H7 (cell line): ENCODE data around the gene C14orf39. TPM values are rescaled to one million over a fixed set of nuclear protein-coding genes. Genes with fewer than 3 reads are reported as not detected.

Experiments
- DNase-seq: peaks from one replicate; pipeline ENCODE4 v3.0.0; 2012
- H3K27me3 ChIP-seq: 2 replicates; pipeline ENCODE4 v1.6.0; 2011; ENCODE audit warnings: mild to moderate bottlenecking, low read length; ENCODE audit not compliant: control insufficient read depth, insufficient read depth
- H3K36me3 ChIP-seq: replicated peaks from 2 replicates; pipeline ENCODE4 v1.5.1; 2011; ENCODE audit warnings: low read length; ENCODE audit not compliant: control insufficient read depth, insufficient read depth
- H3K4me3 ChIP-seq: 2 replicates; pipeline ENCODE4 v1.5.1; 2011; ENCODE audit warnings: low read depth, mild to moderate bottlenecking, control low read depth, low read length, moderate library complexity; ENCODE audit not compliant: insufficient read depth
- total RNA-seq: library from RNA; depleted of rRNA; stranded (reverse); fragments of >200 nt; shearing (Covaris generic); gene quantifications from 2 replicates; pipeline ENCODE4 v1.2.3, GENCODE V29; 2014; rRNA removed

The C14orf39 gene, protein sequence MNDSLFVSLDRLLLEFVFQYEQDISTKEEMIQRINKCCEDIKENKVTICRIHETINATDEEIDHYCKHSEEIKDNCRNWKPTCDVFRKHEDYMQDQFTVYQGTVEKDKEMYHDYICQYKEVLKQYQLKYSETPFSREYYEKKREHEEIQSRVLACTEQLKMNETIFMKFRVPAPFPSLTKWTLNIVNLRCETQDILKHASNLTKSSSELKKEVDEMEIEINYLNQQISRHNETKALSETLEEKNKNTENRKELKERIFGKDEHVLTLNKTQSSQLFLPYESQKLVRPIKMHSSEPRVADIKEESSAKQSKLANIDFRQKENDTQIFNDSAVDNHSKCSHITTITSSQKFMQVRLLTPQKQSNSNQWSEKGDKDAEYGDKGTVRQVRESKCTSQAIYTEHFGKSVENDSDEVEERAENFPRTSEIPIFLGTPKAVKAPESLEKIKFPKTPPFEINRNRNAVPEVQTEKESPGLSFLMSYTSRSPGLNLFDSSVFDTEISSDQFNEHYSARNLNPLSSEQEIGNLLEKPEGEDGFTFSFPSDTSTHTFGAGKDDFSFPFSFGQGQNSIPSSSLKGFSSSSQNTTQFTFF
- 0.67 and 0.80 TPM in 2 replicates for total RNA-seq

DNA sequence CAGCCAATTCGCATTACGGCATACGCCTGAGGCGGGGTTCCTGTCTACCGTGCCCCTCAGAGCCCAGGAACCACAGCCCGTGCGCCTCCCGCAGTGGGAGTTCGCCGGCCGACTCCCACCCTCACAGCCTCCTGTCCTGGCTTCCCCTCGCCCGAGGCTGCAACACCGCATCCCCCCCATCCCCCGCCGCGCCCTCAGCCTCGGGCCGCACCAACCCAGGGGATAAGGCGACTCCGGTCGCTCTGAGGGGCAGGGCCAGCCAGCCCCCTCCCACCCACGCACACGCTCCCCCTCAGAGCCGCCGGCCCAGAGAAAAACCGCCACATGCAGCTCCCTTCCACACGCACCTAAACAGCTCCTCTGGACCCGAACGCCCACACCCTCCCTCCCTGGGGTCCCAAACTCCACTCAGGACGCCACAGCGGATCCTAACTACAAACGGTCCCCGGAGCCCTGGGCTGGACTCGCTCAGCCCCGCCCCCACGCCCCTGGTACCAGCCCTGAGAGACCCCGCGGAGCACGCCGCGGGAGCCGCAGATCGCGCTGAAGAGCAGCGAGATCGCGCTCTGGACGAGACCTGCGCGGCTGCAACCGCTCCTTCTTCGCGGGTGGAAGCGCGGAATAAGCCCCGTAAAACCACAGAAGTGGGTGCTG is at the start of gene C14orf39:
C14orf39 (minus strand) TSS at position 466 of the 654 bp plus-strand sequence. CDS start 985 bp downstream, outside the sequence.
- H3K27me3 ChIP-seq: peaks cover 25% of the 10 kb centered on the region
- H3K36me3 ChIP-seq: no peaks in the 10 kb centered on the region
- peak; percentile 75 for DNase-seq
- H3K4me3 ChIP-seq: peak within 1 kb of the TSS; percentile 42

DNA sequence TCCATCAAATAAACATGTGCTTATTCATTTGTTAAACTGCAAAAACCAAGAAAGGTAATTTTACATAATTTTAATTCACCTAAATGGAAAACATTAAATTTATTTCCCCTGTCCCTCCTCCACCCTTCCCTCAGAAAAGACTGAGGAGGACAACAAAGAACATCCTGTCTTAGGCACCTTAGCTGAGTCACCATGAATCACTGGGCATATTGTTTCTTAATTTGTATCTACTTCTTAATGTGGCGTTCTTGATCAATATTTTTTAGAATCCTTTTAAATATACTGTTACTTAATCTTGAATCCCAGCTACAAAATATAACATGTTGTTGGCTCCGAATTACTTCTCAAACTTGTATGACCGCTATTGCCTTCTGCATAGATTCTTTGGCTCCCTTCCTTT is 46.6 kb upstream of the C14orf39 start:
- H3K36me3 ChIP-seq: no peaks in the 10 kb centered on the region
- H3K27me3 ChIP-seq: no peaks in the 10 kb centered on the region
- H3K4me3 ChIP-seq: no peak overlapping the region
- no peak for DNase-seq

DNA sequence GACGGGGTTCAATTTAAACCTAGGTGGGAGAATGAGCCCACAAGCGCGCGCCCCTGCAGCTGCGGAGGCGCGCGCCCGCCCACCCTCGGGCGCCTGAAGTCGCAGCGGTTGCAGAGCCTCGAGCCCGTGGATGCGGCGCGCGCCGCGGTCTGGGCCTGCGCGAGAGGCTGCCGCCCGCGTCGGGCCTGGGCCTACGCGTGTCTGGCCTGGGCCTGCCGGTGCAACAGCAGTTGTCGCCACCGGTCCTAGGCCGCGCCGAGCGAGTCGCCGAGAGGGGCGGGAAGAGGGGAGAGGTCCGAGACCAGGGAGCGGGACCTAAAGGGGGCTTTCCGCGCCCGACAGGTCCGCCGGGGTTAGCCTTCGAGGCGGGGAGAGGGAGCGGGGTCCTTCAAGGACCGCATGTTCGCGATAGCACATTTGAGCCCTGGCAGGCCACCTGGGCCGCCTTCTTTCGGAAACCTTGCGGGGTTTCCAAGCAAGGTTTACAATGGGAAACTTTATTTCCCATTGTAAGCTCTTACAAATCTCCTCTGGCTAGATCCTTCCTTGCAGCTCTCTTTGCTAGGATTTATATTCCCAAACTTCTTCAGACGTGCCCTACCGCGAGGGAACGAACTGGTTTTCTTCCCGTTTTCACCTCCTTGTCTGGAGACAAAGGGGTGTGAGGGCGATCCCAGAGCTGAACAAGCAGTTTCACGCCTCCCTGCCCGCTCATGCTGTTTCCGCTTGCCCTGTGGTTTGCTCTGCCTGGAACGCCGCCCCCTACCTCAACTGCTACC is 29.8 kb upstream of the C14orf39 start:
- peak overlapping the region; percentile 55 for H3K4me3 ChIP-seq
- peaks cover 66% of the 10 kb centered on the region for H3K27me3 ChIP-seq
- peak; percentile 71 for DNase-seq
- no peaks in the 10 kb centered on the region for H3K36me3 ChIP-seq

DNA sequence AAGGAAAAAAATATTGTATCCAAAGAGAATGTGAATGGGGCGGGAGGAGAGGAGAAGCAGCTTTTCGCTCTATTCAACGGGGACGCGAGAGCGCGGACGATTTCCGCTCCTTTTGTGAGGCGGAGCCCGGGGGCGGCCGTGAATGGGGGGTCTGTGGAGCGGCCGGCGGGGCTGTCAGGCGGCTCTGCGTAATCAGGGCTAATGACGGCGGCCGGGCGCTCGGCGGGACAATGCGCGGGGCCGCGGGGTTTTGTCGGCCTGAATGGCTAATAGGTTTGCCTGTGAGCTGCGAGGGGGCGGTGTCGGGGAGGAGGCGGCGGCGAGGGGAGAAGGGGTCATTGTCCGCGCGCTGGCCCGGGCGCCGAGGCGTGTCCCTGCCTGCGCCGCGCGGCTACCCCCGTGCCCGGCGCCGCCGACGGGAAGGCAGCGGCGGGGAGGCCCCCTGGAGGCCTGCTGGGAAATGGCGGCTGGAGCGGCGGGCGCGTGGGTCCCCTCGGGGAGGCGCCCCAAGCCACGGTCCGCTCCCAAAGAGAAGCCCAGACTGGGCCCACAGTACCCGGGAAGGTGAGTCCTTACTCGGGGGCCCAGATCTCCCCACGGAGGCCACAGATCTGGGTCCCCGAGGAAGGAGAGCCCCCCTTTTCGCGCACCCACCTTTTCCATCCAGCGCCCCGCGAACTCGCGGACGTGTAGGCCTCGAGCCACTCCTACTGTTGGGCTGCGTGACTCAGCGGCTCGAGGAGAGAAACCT is 29.1 kb upstream of the C14orf39 start:
- Histone ChIP-seq H3K4me3 (peak overlapping the region; percentile 55), H3K36me3 (no peaks in the 10 kb centered on the region), H3K27me3 (peaks cover 74% of the 10 kb centered on the region)
- DNase-seq: peak; percentile 86

DNA sequence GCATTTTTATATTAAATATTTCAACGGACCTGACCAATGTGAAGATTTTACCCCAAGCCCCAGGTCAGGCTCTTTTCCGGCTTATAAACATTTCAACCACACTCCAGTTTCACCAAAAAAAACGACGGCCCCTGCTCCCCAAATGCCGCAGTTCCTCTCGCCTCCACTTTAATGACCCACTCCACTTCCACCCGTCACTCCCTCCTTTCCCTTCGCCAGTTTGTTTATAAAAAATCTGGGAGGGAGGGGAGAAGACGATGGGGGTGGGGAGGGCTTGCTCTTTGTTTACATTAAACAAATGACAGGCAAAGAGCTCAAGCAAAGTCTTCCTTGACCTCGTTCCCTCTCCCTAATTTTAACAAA is 28.5 kb upstream of the C14orf39 start:
- no peaks in the 10 kb centered on the region for H3K36me3 ChIP-seq
- peaks cover 80% of the 10 kb centered on the region for H3K27me3 ChIP-seq
- H3K4me3 ChIP-seq: peak overlapping the region; percentile 55
- DNase-seq: no peak

DNA sequence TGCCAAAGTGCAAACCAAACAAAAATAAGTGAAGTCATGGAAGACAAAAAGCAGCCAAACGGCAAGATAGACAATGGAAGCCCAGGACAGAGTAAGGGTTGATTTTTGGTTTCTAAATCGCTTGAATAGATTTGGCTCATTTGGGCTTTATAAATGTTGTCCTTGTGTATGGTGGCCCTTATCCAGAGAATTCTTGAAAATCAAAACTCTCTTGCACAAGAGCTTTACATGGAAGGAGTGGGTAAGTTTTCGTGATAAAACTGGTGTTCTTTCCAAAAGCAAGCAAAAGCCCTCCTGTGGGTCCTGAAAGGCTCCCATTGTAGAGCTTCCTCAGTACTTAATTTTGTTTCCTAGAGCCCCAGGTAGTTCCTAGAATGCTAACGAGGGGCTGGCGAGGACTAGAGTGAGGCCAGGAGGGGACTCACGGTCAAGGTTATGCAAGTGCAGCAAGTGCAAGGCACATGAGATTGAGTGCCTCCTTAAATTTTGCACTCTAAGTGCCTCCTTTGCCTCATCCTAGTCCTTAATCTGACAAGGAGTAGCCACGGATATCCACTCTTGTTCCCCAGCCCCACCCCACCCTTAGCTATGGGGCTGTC is 27.2 kb upstream of the C14orf39 start:
- H3K36me3 ChIP-seq: no peaks in the 10 kb centered on the region
- peaks cover 92% of the 10 kb centered on the region for H3K27me3 ChIP-seq
- H3K4me3 ChIP-seq: no peak overlapping the region
- peak; percentile 63 for DNase-seq

DNA sequence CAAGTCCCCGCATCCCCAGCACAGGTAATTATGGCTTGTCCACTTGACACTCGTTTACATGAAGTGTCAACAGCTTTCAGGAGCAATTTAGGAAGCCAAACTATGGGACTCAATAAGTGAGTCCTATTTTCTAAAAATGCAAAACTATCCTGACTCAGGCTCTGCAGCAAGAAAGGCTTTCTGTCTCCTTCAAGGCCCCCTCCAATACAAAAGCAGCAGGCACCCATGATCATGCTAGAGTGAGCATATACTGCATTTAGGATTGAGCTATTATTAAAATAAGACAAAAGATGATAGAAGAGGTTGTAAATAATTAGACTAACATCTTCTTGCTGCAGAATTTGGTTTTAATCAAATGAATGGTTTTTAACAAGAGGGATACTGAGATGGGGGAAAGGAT is 26.3 kb upstream of the C14orf39 start:
- Histone ChIP-seq H3K36me3 (no peaks in the 10 kb centered on the region), H3K4me3 (no peak overlapping the region), H3K27me3 (peaks cover 100% of the 10 kb centered on the region)
- no peak for DNase-seq

DNA sequence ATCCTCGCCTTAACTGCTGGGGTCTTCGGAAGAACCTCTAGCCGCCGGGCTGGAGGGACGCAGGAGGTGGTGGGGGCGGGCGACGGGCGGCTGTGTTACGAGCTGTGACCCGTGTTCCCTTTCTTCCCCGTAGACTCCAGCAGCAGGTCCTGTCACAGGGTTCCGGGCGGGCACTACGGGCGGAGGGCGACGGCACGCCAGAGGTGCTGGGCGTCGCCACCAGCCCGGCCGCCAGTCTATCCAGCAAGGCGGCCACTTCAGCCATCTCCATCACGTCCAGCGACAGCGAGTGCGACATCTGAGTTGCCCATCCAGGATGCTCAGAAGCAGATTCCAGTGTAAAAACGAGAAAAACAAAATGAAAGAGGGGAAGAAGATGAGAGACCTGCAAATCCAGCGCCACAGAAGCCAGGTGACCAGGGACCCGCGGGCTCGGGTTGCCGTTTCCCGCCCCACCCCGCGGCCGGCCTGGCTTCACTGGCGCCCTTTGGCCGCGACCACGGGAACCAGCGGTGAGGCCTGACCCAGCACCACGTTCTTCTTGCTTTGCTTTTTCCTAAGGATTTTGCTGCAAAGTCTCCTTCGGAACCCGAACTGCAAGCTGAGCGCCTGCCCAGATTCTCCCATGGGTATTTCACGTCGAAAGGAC is 25.2 kb upstream of the C14orf39 start:
- H3K27me3 ChIP-seq: peaks cover 100% of the 10 kb centered on the region
- no peaks in the 10 kb centered on the region for H3K36me3 ChIP-seq
- DNase-seq: peak; percentile 62
- H3K4me3 ChIP-seq: peak overlapping the region; percentile 14; the same call in 1 of the 2 replicates

DNA sequence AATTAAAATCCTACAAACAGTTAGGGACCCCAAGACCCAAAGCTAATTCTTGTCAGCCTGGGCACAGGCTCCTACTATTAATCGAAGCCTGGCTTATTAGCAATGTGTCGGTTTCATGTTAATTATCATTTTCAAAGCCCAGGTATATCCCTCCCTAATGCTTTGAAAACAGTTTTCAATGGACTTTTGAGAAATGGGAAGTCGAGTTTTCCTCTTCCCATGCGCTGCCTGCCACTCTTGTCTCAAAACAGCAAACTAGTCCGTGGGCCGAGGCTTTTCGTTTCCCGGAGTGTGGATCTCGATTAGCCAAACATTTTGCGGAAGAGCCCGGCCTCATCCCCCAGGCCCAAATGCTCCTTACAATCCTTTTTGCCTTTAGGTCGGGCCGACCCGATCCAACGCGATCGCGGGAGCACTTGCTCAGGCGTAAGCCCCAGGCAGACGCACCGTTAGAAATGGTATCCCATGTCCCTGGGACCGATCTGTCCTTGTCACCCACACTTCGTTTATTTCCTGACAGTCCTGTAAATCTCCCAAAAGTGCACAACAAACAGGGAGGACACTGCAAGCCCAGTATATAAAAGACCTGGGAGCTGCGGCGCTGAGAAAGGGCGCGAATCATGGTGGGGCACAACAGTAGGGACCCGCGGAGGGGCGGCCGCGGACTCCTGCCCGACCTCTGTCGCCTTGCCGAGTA is 24.5 kb upstream of the C14orf39 start:
- no peak overlapping the region; the same call in 1 of the 2 replicates for H3K4me3 ChIP-seq
- peaks cover 100% of the 10 kb centered on the region for H3K27me3 ChIP-seq
- no peak for DNase-seq
- H3K36me3 ChIP-seq: no peaks in the 10 kb centered on the region

DNA sequence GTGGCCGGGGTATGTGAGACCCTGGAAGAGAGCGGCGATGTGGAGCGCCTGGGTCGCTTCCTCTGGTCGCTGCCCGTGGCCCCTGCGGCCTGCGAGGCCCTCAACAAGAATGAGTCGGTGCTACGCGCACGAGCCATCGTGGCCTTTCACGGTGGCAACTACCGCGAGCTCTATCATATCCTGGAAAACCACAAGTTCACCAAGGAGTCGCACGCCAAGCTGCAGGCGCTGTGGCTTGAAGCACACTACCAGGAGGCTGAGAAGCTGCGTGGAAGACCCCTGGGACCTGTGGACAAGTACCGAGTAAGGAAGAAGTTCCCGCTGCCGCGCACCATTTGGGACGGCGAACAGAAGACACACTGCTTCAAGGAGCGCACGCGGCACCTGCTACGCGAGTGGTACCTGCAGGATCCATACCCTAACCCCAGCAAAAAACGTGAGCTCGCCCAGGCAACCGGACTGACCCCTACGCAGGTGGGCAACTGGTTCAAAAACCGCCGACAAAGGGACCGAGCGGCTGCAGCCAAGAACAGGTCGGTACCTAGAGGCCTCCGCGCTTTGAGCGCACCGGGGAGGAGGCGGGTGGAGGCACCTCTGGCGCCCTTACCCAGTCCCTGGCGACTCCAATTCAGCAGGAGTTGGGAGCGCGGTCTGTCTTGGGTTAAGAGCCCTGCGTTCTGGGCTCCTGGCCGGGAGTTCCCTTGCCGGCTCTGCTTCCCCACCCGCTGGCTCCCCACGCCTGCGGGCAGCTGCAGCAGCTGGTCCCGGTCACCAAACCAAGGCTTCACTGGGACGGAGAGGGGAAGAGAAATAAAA is 23.8 kb upstream of the C14orf39 start:
- Histone ChIP-seq H3K4me3 (peak overlapping the region; percentile 34), H3K27me3 (peaks cover 100% of the 10 kb centered on the region), H3K36me3 (no peaks in the 10 kb centered on the region)
- peak; percentile 84 for DNase-seq

DNA sequence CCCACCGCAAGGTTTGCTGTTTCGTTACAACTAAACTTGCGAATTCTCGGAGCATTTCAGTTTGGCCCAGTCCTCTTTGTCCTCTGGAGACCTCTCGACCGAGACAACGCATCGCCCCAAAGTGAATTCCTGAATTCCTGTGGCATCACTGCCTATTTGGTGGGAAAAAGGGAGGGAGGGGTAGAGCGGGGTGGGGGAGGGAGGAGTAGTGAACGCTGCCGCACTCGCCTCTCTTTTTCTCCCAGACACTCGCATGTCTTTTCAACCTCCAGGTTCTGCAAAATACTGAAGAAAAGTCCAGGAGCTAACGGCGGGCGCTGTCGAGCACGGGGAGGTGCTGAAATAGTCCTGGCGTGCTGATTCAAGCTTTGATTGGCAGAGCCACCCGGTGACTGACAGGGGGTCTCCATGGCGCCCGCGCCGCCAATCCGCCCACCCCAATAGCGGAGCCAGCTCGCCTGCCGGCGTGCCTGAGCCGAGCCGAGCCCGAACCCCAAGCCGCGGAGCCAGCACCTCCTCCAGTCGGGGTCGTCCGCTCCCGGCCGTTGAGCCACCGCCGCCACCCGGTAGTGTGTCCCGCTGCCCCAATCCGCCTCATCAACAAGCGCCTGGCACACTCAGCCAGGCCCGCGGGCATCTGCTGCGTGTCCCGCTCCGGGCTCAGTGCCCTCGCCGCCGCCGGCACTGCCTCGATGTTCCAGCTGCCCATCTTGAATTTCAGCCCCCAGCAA is 23.0 kb upstream of the C14orf39 start, which contains the start of gene SIX6:
SIX6 (plus strand) TSS at position 440 of the 731 bp plus-strand sequence; CDS start at position 693, 253 bp downstream.
- H3K4me3 ChIP-seq: peak within 1 kb of the TSS; percentile 34
- peak; percentile 89 for DNase-seq
- peaks cover 100% of the 10 kb centered on the region for H3K27me3 ChIP-seq
- no peaks in the 10 kb centered on the region for H3K36me3 ChIP-seq
